Activated CD4-positive, CD25-positive, alpha-beta regulatory T cell treated with anti-CD3 and anti-CD28 coated beads, Interleukin-2, amount 50 U/mL, for 24 hours (primary cell): ENCODE results near the gene UBE2J1.

Experiments used
- ATAC-seq, 2 donors: fragments of 150-1000 bp; cut with Tn5 transposase; one replicate each; pipeline ENCODE4 v1.10.0; 2021; ENCODE audit warnings: mild to moderate bottlenecking in 1 of 2, moderate library complexity in 1 of 2

The UBE2J1 gene

DNA sequence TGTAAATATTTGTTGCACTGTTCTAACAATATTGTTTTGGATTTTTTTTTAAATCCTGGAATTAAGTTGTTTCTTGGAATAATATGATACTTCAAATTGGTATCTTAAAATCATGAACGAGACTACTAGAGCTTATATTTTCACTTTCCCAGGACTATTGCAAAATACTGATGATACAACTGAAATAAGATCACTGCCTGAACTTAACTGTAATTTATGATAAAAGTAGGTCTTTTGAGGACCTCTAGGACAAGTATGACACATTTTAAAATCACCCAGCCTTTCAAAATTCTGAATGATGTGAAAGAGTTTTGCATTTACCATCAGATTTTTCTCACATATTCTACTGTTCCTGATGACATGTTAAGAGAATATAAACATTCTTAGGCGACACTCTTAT, 8.6 kb upstream of the UBE2J1 start:
- no peak for ATAC-seq

DNA sequence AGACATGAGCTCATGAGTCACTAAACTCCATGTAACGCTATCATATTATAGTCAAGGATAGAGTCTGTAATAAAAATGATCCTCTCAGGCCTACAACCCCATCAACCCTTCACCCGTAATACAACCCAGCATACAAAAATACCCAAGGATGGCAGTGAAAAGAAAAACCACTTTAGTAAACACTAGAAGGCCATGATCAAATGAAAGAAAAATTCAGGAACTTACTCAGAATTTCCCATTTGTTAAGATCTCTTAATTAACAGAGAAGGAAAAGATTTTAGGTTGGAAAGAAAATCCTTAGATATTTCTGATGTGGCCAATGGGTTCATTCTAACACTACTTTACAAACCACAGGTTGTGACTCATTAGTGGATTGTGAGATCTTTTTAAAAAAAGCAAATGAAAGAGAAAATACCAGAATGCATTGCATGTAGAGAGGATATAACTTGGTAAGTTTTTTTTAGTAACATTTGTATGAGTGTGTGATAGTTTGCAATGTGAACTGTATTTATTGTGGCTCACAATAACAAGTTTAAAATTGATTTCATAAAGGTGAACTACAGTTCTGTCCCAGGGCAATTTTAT, 8.0 kb upstream of the UBE2J1 start:
- peak; percentile 79 to 89 for ATAC-seq

DNA sequence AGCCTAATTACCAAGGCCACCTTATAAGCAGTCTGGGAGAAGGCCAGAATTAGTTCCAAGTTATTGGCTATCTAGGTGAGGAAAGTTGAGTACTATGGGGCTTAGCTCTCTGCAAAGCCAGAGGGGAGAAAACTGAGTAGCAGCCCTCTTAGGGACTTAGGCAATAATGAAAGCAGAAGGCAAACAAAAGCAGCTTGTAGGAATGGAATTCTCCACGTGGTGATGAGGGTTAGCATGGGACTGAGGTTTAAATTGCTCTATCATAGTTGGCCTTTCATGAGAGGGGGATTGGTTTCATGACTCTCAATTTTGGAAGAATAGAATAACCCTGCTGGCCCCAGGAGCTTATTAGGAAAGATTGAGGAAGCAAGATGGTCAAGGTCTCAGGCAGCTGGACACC, 7.0 kb upstream of the UBE2J1 start:
- no peak for ATAC-seq

DNA sequence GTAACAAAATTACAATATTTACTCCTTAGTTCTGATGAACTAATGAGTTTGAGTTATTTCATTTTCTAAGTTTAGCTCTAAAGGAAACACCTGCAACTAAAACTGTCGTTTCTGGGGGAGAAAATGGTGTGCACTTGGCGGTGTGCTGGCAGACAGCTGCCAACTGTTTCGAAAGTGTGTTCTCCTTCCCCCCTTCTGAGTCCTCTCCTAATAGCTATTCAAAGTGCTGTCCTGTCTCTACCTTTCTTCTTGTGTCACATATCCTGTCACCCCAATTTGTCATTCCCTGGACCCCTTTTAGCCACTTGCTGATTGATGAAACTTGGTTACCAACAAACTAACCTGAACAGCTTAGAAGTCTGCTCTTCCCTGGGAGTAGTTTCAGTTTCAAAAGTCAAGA, 4.9 kb upstream of the UBE2J1 start:
- ATAC-seq, result no peak

DNA sequence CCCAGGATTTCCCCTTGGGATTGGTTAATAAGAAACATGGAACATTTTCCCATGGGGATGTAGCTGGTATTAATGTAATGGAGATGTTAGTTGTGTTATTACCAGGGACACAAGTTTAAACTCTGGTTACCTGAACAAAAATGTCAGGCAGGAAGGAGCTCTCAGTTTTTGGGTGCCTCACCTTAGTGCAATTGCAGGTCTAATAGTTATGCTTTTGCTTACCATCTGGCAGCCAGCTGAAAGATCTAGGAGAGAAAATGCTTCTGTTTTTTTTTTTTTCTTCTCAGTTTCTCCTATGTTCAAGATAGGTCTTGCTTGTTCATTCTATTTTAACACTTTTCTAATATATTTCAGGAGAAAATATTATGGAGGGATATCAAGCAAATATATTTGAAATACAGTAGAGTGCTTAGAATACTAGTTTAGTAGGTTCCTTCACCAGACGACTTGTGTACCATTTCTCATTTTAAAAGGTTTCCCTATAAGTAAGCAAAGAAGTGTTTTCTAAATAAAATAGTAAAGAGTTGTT, 4.2 kb upstream of the UBE2J1 start:
- no peak for ATAC-seq

DNA sequence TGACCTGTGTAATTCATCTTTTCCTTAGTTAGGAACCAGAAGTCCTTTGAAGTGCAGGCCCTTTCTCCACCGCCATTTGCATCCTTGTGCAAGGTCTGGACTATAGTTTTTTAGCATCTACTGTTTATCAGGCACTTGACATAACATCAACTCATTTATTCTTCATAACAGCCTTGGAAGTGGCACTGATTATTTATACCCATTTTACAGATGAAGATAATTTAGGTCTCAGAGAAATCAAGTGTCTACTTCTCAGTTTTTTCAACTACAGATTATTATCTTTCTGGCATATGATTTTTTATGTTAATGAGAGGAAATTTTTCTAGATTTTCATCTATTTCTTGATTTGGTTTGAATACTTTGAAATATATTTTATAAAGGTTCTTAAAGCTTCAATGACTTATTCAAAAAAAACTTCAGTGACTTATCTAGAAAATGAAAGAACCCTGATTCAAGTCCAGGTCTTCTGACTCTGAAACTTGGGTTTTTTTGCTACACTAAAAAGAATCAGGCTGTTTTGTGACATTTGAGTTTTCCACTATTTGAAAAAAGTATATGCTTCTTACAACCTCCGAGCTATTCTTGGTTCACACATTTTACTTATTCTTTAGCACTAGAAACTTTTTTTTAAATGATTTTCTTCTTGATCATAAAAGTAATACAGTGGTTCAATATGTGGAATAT, 3.1 kb upstream of the UBE2J1 start:
- ATAC-seq, result no peak

DNA sequence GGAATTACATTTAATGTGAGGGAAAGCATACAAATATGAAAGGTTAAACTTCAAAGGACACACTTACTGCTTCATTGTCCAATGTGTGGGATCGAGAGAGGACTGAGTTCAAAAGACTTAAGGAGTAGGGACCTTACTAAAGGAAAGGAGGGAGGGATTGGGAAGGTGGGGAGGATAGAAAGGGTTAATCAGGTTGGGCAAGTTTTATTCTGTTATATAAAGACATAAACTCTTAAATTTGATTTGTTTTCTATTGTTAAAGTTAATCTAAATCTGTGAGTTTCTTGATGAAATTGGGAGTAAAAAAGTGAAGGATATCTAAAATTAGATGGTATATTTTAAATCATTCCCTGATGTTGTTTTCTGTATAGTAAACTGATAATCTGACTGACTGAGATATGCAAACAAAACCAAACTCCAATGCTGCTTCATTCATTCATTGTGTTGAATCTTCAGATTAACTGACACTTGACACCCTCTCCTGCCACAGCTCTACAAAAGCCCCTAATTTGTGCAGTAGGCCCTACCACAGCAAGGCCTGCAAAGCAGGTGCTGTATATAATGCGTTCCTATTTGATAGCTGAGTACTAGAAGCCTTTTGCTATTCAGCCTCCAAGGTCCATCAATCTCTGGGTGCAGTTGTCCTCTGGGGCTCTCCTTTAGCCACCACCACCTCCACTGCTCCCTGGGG, 1.3 kb upstream of the UBE2J1 start:
- no peak for ATAC-seq

DNA sequence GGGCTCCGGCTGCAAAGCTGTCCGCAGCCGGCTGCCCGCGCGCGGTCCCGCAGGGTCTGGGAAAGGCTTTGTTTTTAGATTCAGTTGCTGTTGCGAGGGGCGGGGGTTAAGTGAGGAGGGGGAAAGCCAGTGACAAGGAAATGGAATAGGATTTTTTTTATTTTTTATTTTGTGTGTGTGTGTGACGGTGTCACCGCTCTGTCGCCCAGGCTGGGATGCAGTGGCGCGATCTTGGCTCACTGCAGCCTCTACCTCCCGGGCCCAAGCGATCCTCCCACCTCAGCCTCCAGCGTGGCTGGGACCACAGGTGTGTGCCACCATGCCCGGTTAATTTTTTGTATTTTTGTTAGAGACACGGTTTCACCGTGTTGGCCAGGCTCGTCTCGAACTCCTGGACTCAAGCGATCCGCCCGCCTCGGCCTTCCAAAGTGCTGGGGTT, 615 bp upstream of the UBE2J1 start:
- ATAC-seq, result no peak

DNA sequence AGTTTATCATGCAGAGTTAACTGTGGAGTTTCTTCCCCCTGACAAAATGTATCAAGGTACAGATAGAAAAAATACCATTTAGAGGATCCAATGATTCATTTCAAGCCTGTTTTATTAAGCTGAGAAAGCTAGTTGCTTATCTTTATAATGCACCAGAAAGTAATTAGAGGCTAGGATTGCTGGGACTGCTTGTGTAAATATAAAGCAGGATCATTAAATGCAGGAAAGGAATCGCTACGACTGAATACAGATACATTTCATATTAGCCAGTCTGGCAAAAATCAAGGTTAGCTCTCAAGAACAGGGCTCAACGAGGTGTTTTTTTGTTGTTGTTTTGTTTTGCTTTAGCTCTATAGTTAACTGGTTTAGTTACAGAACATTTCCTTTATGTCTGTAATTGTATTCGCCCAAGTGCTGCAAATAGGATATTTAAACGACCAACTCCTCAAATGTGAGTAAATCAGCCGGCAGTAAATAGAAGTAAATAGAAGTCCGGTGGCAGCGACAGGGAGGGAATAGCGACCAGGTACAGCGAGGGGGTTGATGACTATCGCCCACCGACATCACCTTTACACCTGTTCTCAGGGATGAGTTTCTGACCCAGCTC, 748 bp downstream of the UBE2J1 start:
- ATAC-seq, result no peak

DNA sequence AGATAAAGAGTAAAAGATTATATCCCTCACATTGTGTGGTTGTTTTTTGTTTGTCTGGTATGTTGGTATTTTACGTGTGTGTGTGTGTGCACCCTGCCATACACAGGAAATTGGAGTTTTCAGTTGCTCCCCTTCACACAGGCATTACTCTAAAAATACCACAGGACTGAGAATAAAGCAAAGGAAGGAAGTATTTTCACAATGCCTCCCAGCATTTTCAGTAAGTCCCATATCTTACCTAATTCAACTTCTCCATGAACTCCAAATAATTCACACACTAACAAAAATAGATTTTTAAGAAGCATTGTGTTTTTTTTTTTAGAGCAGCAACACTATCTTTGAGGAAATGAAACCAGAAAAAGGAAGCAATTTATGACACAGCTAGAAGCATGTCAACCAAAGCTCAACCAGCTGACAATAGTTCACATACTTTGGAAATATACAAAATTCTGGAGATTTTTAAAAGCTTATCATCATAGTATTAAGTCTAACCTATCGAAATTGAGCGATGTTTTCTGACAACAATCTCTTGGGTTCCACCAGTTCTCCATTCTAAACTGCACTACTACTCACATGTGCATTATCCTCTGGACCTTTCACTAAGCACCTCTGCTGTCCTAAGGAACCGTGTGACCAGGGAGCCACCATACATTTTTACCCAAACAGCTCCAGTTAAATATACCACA, 2.1 kb downstream of the UBE2J1 start:
- ATAC-seq, result no peak

DNA sequence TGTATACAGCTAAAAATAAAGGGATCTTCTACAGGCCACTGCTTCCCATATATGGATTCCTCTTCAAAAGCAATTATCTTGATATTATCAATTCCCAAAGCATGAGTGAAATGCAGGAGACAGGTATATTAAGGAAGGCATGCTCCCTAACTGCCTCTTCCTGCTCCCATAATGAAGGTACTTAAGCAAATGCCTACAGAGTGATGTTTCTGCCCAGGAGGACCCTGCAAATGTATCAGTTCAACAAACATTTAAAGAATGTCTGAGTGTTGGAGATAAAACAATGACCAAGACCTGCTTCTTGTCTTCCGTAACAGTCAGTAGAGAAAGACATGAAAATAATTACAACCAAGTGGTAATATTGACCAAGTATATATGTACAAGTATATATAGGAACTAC, 4.2 kb downstream of the UBE2J1 start:
- no peak for ATAC-seq

DNA sequence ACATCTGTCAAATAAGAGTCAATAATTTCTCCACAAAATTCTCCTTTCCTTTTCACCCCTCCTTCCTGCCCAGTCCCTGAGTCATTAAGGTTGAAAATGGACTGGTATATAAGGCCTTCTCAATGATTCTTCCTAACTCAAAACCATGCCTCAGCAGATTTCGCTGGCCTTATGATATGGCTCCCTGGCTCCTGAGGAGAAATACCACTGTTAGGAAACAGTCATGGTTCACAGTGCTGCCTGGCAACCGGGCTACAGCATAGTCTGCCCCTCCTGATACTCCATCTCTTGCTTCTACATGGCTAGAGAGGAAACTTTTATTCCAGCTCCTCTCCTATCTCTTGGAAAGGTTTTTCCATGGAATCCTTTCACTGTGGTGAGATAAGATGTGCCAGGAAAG, 4.7 kb downstream of the UBE2J1 start:
- ATAC-seq, result no peak

DNA sequence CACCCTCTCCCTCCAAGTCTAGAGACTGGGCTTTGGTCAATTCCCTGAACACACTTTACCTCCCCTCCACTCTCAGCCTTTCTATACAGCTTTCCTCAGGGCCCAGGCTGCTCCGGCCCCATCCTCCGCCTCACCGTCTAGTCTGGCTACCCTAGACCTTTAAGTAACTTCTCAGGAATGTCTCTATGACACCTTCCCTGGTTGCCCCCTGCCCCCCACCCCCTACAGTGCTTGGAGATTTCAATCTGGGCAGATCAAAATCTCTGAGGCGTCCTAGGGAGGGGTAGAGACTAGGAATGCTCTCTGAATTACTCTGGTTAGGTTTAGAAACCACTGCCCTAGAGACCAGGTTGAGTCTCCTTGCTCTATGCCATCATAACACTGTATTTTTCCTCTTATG, 6.1 kb downstream of the UBE2J1 start:
- ATAC-seq, result no peak

DNA sequence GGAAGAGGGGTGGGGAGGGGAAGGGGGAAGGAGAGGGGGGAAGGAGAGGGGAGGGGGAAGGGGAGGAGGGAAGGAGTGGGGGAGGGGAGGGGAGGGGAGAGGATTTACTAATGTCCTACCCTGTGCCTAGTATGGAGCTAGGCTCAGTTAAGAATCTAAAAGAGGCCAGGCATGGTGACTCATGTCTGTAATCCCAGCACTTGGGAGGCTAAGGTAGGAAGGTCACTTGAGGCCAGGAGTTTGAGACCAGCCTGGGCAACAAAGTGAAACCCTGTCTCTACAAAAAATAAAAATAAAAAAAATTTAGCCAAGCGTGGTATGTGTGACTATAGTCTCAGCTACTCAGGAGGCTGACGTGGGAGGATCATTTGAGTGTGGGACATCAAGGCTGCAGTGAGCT, 13.0 kb downstream of the UBE2J1 start:
- no peak for ATAC-seq

DNA sequence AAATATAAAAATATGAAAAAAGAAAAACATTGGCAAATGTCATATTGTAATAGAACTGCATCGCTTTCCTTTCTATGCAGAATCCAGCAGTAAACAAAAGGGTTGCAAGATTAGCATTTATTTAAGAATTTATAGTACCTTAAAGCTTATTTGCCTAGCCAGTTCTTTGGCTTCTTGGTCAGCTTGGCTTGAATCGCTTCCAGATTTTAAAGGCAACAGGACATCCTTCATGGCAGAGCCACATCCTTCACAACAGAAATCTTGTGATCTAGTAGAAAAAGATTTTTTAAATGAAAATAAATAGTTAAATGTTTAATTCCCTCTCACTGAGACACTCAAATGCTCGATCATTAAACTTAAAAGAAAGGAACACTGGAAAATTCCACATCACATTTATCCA, 17.4 kb downstream of the UBE2J1 start:
- ATAC-seq, result no peak

DNA sequence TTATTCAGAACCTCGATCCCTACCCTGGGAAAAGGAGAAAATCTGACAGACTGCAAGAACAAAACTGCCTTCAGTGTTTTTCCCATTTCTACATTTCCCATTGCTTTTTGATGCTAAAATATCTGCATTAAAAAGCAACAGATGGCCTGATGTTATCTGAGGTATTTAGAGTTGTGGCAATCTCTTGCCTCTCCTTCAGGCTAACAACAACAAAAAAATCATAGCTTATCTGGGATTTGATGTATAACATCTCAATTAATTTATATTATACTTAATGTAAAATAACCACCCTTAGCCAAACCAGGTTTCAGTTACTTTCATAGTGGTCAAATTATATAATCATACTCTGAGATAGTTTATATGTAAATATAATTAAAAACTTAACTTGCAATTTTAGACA, 21.6 kb downstream of the UBE2J1 start:
- no peak for ATAC-seq

DNA sequence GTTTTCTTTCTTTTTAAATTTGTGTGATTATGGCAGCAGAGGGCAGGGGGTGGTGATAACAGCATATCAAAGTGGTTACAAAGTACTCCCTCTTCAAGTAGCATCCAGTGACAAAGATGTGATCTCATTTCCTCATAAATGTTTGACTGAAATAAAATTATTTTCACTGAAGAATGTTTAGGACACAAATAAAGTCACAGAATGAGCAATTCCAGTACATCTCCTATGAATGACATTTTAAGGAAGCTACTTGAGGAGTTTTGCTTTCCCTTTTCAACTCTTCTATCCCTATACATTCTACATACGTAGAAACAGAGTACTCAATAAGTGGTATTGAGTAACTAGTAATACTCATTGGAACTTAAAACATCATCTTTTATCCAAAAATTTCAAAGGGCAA, 23.5 kb downstream of the UBE2J1 start:
- ATAC-seq, result no peak

DNA sequence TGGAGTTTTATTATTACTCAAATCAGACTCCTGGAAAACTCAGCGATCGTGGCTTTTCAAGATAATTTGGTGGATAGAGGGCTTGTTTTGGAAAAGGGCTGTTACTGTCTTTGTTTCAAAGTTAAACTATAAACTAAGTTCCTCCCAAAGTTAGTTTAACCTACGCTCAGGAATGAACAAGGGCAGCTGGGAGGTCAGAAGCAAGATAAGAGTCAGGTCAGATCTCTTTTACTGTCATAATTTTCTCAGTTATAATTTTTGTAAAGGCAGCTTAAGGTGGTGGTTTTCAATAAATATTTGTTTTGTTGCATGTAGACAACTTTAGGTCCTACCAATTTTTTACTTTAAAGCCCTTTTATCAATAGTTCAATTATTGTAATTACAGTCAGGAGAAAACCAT, 28.2 kb downstream of the UBE2J1 start:
- ATAC-seq, result no peak

DNA sequence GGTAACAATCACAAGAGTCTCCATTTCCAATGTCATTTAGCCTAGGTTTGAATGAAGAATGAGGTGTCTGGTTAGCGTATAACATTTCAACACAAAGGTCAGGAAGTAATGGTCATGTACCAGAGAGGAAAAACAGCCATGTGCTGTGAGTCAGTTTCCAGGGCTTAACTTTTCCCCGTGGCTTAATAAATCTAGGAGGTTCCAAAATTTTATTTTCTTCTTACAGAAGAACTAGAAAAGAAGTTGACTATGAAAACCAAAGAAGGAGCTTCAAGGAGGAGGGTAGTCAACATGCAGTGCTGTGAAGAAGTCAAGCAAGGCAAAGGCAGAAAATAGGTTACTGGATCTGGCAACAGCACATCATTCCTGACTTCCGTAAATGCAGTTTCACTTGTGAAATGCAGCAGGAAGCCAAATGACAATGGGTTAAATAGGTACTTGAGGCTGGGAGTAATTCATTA, 29.0 kb downstream of the UBE2J1 start:
- no peak for ATAC-seq

DNA sequence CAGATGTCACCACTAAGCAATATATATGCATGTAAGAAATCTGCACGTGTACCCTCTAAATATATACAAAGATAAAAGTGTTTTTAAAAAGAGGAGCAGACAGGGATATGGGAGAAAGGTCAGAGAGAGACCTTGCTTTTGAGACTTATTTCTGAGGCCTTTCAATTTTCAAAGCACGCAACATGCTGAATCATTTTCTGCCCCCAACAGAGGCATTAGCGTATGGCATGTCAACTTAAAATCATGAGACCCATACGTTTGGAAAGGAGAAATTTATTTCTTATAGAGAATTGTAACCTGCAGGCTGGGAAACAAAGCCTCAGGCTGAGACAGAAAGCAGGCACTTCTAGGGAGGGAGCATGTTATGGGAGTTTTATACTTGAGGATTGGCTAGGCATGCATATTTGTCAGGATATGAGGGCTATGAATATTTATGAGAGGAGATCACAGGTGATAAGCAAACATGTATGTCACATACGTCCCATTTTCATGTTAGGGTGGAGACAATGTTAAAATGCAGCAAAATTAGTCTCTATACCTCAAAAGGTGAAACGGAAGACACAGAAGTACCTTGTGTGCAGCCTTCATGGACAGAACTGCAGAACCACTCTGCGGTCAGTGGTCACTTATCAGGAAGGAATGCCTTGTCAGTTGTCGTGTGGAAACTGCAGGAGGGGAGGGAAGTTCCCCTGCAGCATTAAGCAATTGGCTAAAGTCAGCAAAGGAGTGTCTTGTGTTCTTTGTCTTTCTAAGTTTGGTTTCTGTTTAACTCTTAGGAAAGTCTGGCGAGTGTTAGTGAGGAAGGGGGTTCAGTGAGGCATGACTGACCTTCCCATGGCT, 31.2 kb downstream of the UBE2J1 start:
- no peak for ATAC-seq

DNA sequence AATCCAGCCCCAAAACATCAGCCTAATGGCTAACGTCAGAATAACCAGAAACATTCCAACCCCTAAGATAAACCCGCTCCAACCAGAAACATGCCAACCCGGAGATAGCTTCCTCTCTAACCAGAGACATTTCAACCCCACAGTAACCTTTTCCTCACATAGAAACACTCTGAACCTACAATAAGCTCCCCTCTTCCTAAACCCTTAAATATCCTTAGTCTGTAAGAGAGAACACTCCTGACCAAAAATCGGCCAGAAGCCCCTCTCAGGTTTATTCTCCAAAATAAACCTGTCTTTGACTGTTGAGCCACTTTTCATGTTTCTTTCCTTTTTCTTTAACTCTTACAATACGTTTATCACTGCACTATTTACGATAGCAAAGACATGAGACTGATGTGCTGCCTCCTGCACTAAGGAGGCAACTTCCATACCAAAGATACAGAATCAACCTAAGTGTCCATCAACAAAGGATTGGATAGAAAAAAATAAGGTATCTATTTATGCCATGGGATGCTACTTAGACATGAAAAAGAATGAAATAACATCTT, 32.4 kb downstream of the UBE2J1 start:
- ATAC-seq, result no peak

DNA sequence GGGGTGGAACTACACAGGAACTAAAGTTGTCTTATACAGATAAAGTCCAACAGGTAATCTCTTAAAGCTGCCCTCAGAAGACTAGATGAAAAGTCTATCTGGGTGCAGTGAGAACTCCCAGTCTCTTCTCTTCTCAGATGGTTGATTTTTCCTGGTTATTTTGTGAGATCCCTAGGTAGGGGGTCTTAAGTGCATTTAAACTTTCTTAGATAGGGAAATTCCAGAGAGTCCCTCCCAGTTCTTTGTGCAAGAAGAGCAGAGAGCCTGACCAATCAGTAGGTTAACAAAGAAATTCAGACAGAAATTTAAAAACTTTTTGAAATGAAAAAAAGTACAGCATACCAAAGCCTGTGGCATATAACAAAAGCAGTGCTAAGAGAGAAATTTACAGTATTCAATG, 35.5 kb downstream of the UBE2J1 start:
- ATAC-seq, result no peak
